ENCODE results near the gene PPIL3.

PPIL3 gene

DNA sequence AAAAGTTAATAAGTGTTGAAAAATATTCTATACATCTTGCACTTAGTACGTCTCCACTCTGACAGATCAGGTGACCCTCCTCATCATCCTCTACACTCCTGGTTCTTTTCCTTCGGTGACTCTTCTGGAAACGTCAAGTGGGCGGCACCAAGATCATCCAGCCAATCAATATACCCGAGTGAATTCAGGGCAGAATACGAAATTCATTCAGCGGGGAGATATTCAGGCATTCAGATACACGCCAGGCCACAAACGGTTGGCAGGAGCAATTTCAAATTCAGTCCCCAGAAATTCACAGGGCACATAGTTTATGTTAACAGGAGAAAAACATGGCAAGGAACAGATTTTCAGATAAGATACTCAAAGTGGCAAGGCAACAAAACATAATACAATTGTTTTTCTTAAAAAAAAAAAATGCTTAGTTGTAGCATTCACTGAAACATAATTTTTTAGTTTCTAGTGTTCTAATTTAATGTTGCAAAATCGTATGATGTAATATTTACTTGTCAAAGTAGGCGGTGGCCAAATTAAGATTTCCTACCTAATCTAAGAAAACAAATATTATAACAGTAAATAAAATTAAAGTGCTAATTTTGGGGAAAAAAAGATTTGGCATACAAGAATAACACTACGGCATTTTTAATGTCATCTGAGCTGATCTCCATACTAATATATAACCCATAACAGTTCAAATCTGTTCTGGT is 28.6 kb downstream of the PPIL3 start:
- DNase-seq, result no peak

DNA sequence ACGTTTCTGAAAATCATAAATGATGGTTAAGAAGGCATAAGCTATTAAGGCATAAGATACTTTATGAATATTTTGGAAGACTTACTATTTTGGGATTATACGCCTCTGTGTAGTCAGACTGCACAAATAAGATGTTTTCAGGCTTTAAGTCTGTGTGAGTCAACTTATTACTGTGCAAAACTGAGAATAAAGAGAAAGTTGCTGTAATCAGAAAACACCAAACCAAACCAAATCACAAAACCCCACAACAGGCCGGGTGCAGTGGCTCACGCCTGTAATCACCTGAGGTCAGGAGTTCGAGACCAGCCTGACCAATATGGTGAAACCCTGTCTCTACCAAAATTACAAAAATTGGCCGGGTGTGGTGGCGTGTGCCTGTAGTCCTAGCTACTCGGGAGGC is 32.1 kb downstream of the PPIL3 start:
- DNase-seq, result no peak

DNA sequence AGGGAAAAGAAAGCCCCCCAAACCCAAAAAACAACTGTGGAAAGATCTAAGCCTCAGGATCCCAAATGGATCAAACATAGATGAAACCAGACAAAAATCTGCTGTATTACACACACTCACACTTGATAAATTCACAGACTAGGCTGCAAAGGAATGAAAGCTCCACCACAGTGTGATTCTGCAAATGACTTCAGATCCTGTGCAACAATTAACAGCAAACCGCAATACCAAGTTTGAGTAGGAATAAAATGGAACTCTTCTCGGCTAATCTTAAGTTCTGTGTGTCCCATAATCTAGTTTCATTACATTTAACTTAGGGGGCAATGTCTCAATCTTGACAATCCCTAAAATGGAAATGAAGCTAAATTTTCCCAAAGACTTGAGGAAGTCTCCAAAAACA is 36.3 kb downstream of the PPIL3 start:
- no peak for DNase-seq

DNA sequence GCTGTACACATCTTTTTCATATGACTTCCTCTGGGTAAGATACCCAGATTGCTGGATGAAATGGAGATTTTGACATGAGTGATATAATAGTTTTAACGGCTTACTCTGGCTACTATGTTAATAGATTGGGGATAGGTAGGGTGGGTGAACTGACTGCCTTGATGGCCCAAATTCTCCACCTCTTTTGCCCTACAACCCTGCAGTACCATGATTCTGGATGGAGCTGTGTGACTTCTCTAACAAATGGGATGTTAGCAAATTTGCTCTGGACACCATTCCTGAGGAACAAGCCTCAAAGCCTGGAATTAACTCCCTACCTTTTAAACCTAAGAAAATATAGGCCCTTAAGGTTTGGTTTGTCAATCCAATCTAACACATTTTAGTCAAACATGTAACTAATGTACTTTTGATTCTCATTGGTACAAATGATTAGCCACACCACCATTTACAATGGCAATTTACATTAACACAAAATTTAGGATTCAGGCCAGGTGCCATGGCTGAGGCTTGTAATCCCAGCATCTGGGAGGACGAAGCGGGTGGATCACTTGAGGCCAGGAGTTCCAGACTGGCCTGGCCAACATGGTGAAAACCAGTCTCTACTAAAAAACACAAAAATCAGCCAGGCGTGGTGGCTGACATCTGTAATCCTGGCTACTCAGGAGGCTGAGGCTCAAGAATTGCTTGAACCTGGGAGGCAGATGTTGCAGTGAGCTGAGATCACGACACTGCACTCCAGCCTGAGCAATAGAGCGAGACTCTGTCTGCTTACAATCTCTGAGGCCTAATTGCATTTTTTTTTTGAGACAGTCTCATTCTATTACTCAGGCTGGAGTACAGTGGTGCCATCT is 37.3 kb downstream of the PPIL3 start:
- no peak for DNase-seq

DNA sequence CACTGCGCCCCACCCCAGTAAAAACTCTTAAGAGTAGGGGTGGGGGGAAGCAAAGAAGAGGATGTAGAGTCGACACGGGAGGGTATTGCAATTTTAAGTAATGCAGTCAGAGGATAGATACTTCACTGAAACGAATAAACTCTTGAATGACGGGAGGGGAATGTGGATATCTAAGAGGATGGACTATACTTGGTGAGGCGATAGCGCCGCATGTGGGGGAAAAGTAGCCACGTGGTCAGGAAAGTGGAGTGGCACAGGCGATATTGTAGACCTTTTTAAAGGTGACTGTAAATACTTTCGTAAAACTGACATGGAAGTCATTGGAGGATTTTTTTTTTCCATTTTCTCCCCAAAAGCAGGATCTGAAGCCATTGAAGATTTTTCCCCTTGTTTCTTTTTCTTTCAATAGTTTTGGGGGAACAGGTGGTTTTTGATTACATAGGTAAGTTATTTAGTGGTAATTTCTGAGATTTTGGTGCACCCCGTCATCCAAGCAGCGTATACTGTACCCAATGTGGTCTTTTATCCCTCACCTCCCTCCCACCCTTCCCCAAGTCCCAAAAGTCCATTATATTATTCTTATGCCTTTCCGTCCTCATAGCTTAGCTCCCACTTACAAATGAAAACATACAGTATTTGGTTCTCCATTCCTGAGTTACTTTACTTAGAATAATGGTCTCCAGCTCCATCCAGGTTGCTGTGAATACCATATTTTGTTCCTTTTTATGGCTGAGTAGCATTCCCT is 38.2 kb downstream of the PPIL3 start:
- DNase-seq, result no peak

DNA sequence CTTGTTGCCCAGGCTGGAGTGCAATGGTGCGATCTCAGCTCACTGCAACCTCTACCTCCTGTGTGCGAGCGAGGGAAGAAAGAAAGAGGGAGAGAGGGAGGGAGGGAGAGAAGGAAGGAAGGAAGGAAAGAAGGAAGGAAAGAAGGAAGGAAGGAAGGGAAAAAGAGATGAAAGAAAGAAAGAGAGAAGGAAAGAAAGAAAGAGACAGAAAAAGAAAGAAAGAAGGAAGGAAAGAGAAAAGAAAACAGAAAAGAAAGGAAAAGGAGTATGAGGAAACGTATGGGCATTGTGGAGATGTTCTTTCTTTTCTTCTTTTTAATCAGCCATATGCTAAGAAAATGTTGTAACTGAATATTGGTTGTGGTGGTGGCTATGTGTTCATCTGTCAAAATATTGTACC is 40.9 kb downstream of the PPIL3 start:
- no peak for DNase-seq

DNA sequence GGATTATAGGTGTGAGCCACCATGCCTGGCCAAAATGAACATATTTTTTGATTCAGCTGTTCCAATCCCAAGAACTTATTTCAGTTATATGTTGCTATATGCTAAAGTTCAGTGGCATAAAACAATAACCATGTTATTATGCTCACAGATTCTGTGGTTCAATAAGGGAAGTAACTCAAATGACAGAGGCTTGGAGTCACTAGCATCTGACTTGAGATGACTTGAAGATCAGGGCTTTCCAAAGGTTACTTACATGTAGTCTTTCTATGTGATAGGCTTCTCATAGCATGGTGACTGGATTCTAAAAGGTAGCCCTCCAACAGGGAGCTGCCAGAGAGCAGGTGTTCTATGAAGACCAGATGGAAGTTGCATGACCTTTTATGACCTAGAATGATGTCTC is 41.6 kb downstream of the PPIL3 start:
- DNase-seq, result no peak

DNA sequence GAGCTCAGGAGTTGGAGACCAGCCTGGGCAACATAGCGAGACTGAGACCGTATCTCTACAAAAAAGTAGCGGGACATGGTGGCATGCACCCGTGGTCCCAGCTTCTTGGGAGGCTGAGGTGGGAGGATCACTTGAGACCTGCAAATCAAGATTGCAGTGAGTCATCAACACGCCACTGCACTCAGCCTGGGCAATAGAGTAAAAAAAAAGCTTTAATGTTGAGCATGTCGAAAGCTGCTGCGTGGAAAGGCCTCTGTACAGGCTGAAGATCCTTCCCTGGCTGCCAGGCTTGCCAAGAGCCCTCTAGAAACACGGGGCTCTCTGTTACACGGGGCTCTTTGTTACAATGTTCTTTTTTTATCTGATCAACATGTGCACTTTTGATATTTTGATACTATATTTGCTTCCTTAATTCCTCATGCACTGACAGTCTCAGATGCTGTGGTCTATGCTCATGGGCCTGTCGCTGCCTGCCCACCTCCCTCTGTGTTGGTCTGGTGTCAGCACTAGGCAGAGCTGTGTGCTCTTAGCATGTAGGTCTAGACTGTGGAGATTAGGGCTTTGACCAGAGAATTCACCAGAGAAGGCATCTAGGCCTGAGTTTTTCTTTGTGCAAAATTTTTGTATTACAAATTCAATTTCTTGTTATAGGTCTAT is 43.1 kb downstream of the PPIL3 start:
- no peak for DNase-seq

DNA sequence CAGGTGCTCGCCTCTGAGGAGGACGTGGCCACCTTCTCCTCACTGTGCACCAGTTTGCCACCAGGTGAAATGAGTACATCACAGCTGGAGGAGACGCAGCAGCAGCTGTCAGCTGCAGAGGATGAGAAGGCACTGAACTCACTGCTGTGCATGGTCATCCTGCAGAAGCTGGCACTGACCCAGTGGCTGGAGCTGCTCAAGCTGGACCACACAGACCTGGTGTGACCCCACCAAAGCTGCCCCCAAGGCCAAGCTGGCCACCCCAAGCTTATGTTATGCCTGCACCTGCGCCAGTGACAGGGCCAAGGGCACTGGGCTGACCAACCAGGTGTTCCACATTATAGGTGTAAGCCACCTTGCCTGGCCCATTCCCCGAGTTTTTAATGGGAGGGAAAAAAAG is 43.7 kb downstream of the PPIL3 start:
- DNase-seq, result no peak

DNA sequence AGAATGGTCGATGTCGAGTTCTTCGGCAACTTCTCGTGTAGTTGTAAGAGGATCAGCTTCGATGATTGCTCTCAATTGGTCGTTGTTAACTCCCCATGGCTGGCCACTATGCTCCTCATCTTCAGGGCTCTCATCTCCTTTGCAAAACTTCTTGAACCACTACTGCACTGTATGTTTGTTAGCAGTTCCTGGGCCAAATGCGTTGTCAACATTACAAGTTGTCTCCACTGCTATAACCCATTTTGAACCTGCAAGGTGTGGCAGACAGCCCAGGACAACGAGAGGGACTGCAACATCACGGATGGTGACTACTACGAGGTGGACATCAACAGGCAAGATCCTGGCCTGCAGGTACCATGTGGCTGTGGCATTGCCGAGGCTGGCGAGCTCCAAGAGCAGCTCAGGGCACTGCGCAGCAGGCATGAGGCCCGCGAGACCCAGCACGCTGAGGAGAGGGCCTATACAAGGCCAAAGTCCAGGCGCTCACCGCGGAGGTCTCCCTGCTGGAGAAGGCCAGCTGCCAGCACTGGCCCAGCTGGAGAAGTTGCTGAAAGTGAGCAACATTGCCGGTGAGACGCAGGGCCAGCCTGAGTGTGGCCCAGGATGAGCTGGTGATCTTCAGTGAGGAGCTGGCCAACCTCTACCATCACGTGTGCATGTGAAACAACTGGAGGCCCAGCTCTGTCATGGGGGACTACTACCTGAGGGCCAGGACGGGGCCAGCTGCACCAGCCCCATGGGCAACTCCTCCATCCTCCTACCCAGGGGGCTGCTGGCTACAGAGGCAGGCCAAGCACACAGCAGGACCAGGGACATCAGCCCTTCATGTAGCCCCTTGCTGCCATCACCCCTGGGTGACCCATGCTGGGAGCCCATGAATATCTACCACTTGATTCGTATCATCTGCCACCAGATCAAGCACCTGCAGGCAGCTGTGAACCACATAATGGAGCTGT is 44.6 kb downstream of the PPIL3 start:
- no peak for DNase-seq

DNA sequence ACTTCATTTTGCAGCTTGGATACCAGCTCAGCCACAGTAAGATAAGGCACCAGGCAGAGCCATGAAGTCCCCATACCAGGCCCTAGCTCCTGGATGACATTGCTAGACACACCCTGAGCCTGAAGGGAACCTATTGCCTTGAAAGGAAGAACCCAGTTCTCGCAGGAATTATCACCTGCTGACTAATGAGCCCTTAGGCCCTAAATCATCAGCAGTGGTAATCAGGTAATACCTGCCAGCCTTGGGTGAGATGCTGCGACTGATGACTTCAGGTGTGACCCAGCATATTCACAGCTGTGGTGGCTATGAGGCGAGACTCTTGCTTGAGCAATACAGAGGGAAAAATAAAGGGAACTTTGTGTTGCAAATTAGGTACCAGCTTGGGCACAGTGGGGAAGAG is 49.4 kb downstream of the PPIL3 start:
- no peak for DNase-seq

DNA sequence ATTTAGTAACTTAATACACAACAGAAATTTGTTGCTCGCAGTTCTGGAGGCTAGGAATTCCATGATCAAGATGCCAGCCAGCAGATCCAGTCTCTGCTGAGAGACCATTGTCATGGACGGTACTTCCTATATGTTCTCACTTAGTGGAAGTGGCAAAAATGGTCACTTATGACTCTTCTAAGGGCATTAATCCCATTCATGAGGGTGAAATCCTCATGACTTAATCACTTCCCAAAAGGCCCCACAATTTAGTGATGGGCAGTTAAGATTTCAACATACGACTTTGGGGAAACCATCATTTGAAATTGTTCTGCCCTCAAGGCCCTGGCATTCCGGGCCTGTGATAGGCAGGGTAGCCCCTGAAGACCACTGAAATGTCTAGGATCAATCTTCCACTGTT is 54.2 kb downstream of the PPIL3 start:
- DNase-seq, result no peak

DNA sequence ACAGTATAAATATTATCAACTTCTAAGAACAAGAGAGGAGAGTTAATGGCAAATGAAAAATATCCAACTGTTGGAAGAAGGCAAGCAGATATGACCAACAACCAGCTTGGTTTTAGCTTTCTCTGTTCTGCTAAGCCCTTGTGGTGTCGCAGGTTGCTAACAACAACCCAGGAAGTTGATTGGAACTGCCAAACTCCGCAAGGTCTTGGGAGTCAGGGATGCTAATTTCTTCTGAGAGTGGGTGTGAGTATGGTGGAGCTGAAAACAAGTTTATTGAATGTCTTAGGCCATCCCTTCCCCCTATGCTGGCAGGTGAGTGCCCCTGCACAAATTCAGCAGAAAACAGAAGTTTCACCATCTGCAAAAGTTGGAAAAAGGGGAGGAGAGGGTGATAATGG is 59.6 kb downstream of the PPIL3 start:
- DNase-seq, result no peak

DNA sequence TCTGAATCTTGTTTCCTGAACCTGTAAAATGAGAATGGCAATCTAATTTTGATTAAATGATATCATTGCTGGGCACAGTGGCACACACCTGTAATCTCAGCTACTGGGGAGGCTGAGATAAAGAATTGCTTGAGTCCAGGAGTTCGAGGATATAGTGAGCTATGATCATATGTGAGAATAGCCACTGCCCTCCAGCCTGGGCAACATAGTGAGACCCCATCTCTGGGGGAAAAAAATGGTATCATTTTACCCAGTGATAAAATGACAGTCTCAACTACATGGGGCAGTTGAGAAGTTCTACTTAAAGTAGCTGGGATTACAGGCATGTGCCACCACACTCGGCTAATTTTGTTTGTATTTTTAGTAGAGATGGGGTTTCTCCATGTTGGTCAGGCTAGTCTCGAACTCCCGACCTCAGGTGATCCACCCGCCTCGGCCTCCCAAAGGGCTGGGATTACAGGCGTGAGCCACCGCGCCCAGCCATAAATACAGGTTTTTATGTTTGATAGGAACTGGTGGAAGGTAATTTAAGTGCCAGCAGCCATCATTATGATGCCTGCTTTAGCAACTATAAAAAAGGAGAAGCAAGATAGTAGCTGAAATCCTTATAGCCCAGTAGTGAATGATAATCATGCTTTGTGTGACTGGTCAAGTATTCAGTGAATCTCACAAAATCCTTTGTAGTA is 60.2 kb downstream of the PPIL3 start:
- no peak for DNase-seq

DNA sequence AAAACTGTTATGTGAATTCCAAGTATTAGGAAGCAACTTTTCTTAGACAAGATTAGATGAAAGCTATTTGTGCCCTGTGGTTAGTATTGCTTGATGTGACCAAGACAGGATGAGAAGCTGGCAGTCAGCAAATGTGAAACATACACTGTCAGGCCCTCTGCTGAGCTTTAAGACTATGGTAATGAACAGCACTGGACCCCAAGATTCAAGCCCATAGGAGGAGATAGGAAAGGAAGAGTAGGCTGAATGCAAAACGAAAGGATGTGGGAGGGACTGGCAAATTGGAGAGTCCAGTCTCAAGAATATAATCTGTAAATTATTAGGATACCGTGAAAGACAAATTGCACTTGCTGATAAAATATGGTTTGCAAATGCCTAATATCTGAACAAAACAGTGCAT is 60.8 kb downstream of the PPIL3 start:
- no peak for DNase-seq

DNA sequence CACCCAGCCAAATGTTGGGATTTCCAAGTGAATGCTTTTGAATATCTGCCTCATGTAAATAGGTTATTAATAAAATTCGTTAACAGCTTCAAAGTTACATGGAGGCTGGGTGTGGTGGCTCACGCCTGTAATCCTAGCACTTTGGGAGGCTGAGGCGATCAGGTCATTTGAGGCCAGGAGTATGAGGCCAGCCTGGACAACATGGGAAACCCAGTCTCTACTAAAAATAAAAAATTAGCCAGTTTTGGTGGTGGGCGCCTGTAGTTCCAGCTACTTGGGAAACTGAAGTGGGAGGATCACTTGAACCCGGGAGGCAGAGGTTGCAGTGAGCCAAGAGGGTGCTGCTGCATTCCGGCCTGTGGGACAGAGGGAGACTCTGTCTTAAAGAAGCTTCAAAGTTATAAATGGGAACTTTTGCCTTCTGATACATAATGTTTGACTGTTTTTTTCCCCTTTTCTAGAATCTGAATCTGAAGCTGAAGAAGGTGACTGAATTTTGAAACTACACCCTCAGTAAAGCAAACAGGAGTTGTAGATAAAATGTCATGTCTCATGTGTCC is 67.1 kb downstream of the PPIL3 start:
- no peak for DNase-seq

Measured in activated CD8-positive, alpha-beta memory T cell treated with anti-CD3 and anti-CD28 coated beads, Interleukin-2, amount 50 U/mL, for 4 hours (primary cell).